GM18511 (cell line): Measurements from ENCODE around the gene EVI5.

Experiments
- ATAC-seq: cut with Tn5 transposase; IDR thresholded peaks from one replicate; pipeline ENCODE4 v1.9.1; 2021; ENCODE audit warnings: mild to moderate bottlenecking, moderate library complexity; ENCODE audit not compliant: unreplicated experiment

The EVI5 gene

DNA sequence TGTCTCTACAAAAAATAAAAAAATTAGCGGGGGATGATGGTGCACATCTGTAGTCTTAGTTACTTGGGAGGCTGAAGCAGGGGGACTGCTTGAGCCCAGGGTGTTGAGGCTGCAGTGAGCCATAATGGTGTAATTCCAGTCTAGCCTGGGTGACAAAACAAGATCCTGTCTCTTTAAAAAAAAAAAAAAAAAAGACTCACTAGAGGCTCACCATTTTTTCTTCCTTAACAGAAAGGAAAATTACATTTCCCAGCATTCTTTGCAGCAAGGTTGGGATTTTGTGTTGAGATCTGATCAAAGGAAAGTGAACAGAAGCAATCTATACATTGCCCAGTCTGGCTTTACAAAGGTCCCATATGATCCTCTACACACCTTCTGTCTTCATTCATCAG lies 319.7 kb downstream of the EVI5 start:
- no peak for ATAC-seq

GRCh38 chr1:92464588-92465255 lies 320.2 kb downstream of the EVI5 start:
- no peak for ATAC-seq

DNA sequence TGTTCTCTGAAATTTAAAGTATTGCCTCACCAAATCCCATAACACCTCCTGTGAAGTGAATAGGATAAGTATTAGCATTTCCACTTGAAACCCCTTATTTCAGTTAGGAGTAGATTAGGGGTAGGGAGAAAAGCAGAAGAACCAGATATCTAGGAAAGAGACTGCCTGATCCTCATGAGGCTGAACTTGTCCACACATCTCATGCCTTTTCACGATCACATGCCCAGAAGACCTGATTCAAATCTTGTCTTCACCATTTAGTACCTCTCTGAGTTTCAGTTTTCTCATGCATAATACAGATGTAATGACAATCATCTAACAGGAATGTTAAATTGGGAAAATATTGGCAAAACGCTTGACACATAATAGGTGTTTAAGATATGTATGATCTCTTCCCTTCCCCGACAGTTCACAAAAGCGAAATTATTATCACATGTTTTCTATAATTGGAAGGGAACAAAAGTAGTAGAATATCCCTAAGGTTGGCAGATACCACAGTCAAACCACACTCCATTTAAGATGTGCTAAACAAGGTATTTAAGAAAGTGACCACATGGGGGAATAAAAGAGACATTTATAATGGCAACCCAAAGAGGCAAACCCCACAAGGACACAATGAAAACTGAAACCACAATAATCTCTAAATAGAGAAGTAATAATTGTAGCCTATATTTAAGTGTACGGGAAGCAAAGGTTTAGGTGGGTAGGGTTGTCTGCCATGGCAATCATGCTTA lies 323.4 kb downstream of the EVI5 start:
- ATAC-seq, result peak; percentile 81

DNA sequence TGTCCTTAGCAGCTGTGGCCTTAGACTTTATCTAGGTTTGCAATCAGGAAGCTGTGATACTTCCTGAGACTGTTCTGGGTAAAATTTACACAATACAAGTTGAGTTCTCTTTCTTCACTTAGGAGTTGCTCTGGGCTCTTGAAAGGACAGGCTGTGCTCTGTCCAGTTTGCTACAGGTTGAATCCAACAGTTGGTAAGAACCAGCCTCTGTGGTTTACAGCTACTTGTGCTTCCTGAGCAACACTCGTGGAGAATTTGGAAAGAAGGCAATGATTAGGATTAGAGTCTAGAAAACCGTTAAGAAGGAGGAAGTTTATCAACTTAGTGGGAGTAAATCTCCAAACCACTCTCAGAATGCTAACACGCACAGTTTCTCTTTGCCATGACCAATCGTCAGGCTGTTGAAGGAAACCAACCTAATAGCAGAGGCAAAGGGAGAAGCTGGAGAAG lies 325.0 kb downstream of the EVI5 start:
- no peak for ATAC-seq
